K562 (cell line): Measurements from ENCODE around the gene MBNL2. TPM values are rescaled to one million over a fixed set of nuclear protein-coding genes. Genes with fewer than 3 reads are reported as not detected.

ENCODE experiments used
- CHAMP1 ChIP-seq: fragments of 450-650 bp; IDR thresholded peaks from 2 replicates; pipeline ENCODE4 v1.6.1; 2016; ENCODE audit warnings: mild to moderate bottlenecking
- EWSR1 ChIP-seq: fragments of 450-650 bp; IDR thresholded peaks from 2 replicates; pipeline ENCODE4 v1.6.1; 2018; ENCODE audit warnings: borderline replicate concordance, mild to moderate bottlenecking, low read depth, moderate library complexity; ENCODE audit not compliant: partially characterized antibody
- HDAC3 ChIP-seq: fragments of 450-650 bp; IDR thresholded peaks from 2 replicates; pipeline ENCODE4 v1.6.1; 2018; ENCODE audit warnings: borderline replicate concordance, mild to moderate bottlenecking, moderate library complexity; ENCODE audit not compliant: partially characterized antibody
- HNRNPH1 ChIP-seq: fragments of 200-400 bp; formaldehyde crosslinking; optimal IDR thresholded peaks from 2 replicates; pipeline ENCODE3; 2017; ENCODE audit warnings: low read depth, mild to moderate bottlenecking, low read length, moderate library complexity
- KLF16 ChIP-seq: IDR thresholded peaks from 2 replicates; pipeline ENCODE4 v1.6.1; 2016; ENCODE audit warnings: antibody characterized with exemption
- PHTF2 ChIP-seq: fragments of 250-450 bp; sonication (Bioruptor Pico); IDR thresholded peaks from 2 replicates; pipeline ENCODE4 v1.5.0; 2021; ENCODE audit warnings: mild to moderate bottlenecking
- polyA plus RNA-seq, 8 experiments: library from polyadenylated mRNA; depleted of rRNA in 4 of 8; stranded (reverse) in 5 of 8; unstranded in 3 of 8; fragments of >200 nt; fragmentation: Nextera tagmentation in 2 of 8; fragmentation: Illumina TruSeq in 1 of 8; extraction: Ambion mirVana in 2 of 8; extraction: Trizol in 1 of 8; gene quantifications; 2 replicates each; pipeline versions ENCODE4 v1.2.1 to v1.2.3, GENCODE V29; 2011 to 2014; ENCODE audit warnings: inconsistent platforms in 1 of 8, missing spikeins in 1 of 8
- total RNA-seq, 7 experiments: library from RNA; depleted of rRNA in 6 of 7; stranded (reverse); fragments of >200 nt in 6 of 7; fragmentation: Illumina TruSeq in 2 of 7; extraction: Trizol in 2 of 7; gene quantifications; 2 replicates each; pipeline versions ENCODE4 v1.2.1 to v1.2.3, GENCODE V29; 2011 to 2021; ENCODE audit warnings: low replicate concordance in 1 of 7
- TF ChIP-seq, protein P1 (sequence below): fragments of 250-450 bp; sonication (Bioruptor Pico); IDR thresholded peaks from 2 replicates; pipeline ENCODE4 v1.5.1; 2021; ENCODE audit warnings: mild to moderate bottlenecking
- TF ChIP-seq, protein P2 (sequence below): IDR thresholded peaks from 3 replicates; pipeline ENCODE4 v1.6.1; 2011; ENCODE audit warnings: borderline replicate concordance, mild to moderate bottlenecking, moderate library complexity; ENCODE audit not compliant: insufficient read length; ENCODE audit errors: extremely low read depth

The MBNL2 gene
- total and polyA plus RNA-seq, 9 of the 15 experiments (the other 6 are each of a cell fraction or from before 2014, with no cell fraction given), result 7.0 to 24.8 (median 13.8) TPM

DNA sequence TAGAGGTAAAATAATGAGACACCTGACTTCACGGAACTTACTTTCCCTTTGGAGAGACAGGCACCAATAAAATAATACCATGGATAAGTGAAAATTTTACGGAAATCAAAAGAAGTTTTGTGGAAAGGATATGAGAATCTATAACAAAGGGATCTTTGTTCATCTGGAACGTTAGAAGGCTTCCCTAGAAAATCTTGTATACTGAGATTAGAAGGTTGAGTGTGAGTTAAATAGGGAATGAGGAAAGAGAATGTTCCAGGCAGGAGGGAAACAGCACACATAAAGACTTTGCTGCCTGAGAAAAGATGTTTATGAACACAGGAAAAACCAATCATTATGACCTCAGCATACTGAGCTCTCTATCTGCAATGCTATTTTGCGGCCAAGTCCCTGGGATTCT is 192.3 kb downstream of the MBNL2 start (continued):
- TF ChIP-seq, protein P1, sequence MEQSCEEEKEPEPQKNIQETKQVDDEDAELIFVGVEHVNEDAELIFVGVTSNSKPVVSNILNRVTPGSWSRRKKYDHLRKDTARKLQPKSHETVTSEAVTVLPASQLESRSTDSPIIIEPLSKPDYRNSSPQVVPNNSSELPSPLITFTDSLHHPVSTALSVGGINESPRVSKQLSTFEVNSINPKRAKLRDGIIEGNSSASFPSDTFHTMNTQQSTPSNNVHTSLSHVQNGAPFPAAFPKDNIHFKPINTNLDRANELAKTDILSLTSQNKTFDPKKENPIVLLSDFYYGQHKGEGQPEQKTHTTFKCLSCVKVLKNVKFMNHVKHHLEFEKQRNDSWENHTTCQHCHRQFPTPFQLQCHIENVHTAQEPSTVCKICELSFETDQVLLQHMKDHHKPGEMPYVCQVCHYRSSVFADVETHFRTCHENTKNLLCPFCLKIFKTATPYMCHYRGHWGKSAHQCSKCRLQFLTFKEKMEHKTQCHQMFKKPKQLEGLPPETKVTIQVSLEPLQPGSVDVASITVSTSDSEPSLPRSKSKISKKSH (CRISPR knock-in tag), result no peak
- TF ChIP-seq EWSR1, result no peak
- no peak for TF ChIP-seq HDAC3
- no peak for TF ChIP-seq KLF16
- TF ChIP-seq PHTF2 (CRISPR knock-in tag), result no peak
- TF ChIP-seq, protein P2, sequence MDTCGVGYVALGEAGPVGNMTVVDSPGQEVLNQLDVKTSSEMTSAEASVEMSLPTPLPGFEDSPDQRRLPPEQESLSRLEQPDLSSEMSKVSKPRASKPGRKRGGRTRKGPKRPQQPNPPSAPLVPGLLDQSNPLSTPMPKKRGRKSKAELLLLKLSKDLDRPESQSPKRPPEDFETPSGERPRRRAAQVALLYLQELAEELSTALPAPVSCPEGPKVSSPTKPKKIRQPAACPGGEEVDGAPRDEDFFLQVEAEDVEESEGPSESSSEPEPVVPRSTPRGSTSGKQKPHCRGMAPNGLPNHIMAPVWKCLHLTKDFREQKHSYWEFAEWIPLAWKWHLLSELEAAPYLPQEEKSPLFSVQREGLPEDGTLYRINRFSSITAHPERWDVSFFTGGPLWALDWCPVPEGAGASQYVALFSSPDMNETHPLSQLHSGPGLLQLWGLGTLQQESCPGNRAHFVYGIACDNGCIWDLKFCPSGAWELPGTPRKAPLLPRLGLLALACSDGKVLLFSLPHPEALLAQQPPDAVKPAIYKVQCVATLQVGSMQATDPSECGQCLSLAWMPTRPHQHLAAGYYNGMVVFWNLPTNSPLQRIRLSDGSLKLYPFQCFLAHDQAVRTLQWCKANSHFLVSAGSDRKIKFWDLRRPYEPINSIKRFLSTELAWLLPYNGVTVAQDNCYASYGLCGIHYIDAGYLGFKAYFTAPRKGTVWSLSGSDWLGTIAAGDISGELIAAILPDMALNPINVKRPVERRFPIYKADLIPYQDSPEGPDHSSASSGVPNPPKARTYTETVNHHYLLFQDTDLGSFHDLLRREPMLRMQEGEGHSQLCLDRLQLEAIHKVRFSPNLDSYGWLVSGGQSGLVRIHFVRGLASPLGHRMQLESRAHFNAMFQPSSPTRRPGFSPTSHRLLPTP, result no peak
- no peak for TF ChIP-seq HNRNPH1
- TF ChIP-seq CHAMP1, result no peak
